Spleen (tissue), 11 donors: ENCODE measurements around the gene CLSTN3. TPM values are rescaled to one million over a fixed set of nuclear protein-coding genes. Genes with fewer than 3 reads are reported as not detected.

Experiments
- DNase-seq: peaks from one replicate; pipeline ENCODE4 v3.0.0-alpha.2; 2020
- H3K27ac ChIP-seq, 8 donors: fragments of 200-600 bp; sonication (generic) in 7 of 8; 1 replicate in 4 of 8; 2 replicates in 4 of 8; pipeline versions ENCODE4 v1.5.0 to v1.8.0; 2016 to 2021; ENCODE audit warnings: inconsistent platforms in 4 of 8, mild to moderate bottlenecking in 4 of 8, moderate library complexity in 1 of 8
- H3K27me3 ChIP-seq, 7 donors: fragments of 200-600 bp; sonication (generic) in 6 of 7; replicated peaks in 1 of 7; 1 replicate in 4 of 7; 2 replicates in 3 of 7; pipeline versions ENCODE4 v1.5.0 to v1.8.0; 2016 to 2021; ENCODE audit warnings: inconsistent platforms in 3 of 7, mild to moderate bottlenecking in 1 of 7
- H3K36me3 ChIP-seq, 6 donors: fragments of 200-600 bp; sonication (generic) in 5 of 6; 1 replicate in 4 of 6; 2 replicates in 2 of 6; pipeline versions ENCODE4 v1.5.0 to v1.8.0; 2016 to 2021; ENCODE audit warnings: inconsistent platforms in 2 of 6
- H3K4me1 ChIP-seq, 6 donors: fragments of 200-600 bp; sonication (generic) in 5 of 6; 1 replicate in 3 of 6; 2 replicates in 3 of 6; pipeline versions ENCODE4 v1.5.0 to v1.8.0; 2016 to 2021; ENCODE audit warnings: inconsistent platforms in 3 of 6
- H3K4me3 ChIP-seq, 8 donors: fragments of 200-600 bp; sonication (generic) in 7 of 8; 1 replicate in 4 of 8; 2 replicates in 4 of 8; pipeline versions ENCODE4 v1.5.0 to v1.8.0; 2016 to 2021; ENCODE audit warnings: inconsistent platforms in 4 of 8, mild to moderate bottlenecking in 4 of 8, moderate library complexity in 2 of 8
- H3K9me3 ChIP-seq, 8 donors: fragments of 200-600 bp; sonication (generic) in 7 of 8; 1 replicate in 4 of 8; 2 replicates in 4 of 8; pipeline versions ENCODE4 v1.5.0 to v1.8.0; 2016 to 2021; ENCODE audit warnings: inconsistent platforms in 4 of 8
- POLR2A ChIP-seq, 3 donors: fragments of 450-650 bp; IDR thresholded peaks; one replicate each; pipeline ENCODE4 v1.5.1; 2017; ENCODE audit warnings: antibody characterized with exemption in 3 of 3, mild to moderate bottlenecking in 1 of 3
- POLR2AphosphoS5 ChIP-seq, 3 donors: sonication (generic); formaldehyde crosslinking; IDR thresholded peaks; one replicate each; pipeline ENCODE4 v1.5.1; 2017; ENCODE audit warnings: antibody characterized with exemption in 3 of 3
- WGBS, 5 donors: extraction: QIAGEN DNeasy Blood & Tissue Kit in 3 of 5; methylation state at CpG; one replicate each; pipeline versions ENCODE4 v1.1.5 to v1.1.7; 2013 to 2018; 5-methylcytosine and 5-hydroxymethylcytosine counted together
- intact Hi-C: fragments of 100-400 bp; cut with DNase I; formaldehyde crosslinking; loops from one replicate; pipeline ENCODE4 v1.15.0; 2023; ENCODE audit warnings: low total_unique reads
- polyA plus RNA-seq, 3 donors: library from polyadenylated mRNA; stranded (reverse); fragments of 200-250 nt; gene quantifications; one replicate each; pipeline ENCODE4 v1.2.1, GENCODE V29; 2013
- total RNA-seq, 7 donors: library from RNA; depleted of rRNA in 3 of 7; stranded (reverse); fragments of >200 nt in 3 of 7; fragmentation: NEBNext Ultra II Directional in 4 of 7; extraction: Animal tissue kit (Norgen Biotek cat#: 25700) in 4 of 7; gene quantifications; one replicate each; pipeline versions ENCODE4 v1.1.0 to v1.2.1, GENCODE V29; 2016 to 2021
- TF ChIP-seq, protein P1 (sequence below), 11 experiments: fragments of 200-600 bp in 7 of 11; fragments of 450-650 bp in 4 of 11; sonication (generic) in 4 of 11; IDR thresholded peaks in 8 of 11; conservative IDR thresholded peaks in 3 of 11; 1 replicate in 7 of 11; 2 replicates in 4 of 11; pipeline versions ENCODE4 v1.4.0 to v1.8.0; 2016 to 2021; ENCODE audit warnings: antibody characterized with exemption in 11 of 11, inconsistent platforms in 4 of 11, mild to moderate bottlenecking in 1 of 11
- donor health status: healthy with polysubstance abuse.
- donor health status: DM: no; HTN: no; CAD: no; lungs with moderate emphysema.
- donor health status: DM: no; HTN: no; CAD: no.
- donor health status: Bipolar disorder and iron deficiency.
- donor health status: healthy.
- donor health status: DM: no; HTN: no; CAD: no.
- donor health status: DM: yes; HTN: yes; CAD: no.

CLSTN3 gene
- total and polyA plus RNA-seq, 10 donors = 15.0 to 131 (median 67.7) TPM

DNA sequence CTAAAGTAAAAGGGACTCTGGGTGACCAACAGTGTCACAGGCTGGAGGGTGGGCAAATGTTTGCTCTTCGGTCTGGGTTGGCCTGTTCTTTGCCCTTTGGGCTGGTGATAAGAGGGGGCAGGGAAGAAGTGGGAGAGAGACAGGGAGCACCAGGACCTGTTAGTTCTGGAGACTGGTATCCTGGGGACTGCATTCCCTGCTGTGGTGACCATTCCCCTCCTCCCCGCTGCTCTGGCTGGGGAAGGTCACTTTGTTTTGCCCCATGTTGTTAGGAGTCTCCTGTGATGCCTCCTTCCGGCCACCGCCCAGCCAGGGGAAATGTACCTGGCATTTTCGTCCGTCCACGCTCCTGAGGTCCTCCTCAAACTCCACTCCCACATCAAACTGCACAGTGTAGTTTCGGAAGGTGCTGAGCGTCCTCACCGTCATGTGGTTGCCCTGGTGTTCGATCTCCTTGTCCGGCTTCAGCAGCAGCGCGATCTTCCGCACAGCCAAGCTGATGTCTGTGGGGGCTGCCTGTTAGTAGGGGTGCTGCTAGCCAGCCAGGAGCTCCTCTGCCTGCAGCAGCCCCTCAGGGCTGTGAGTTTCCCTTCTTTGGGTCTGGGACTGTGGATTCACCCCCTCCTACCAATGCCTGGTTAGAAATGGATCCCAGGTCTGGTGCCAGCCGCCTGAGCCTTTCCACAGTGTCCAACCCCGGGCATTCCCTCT is 2.1 kb upstream of the CLSTN3 start:
- intact Hi-C loops = no loop called here
- 63 to 85% (median 70%) methylated on average over 17 of the region's 17 CpGs for whole genome bisulfite sequencing, 5 donors
- Histone ChIP-seq H3K27ac (peak overlapping the region; percentile 67 to 89 (median 84)), H3K27me3 (peaks cover 0 to 27% (median 0%) of the 10 kb centered on the region in 7 donors), H3K4me3 (peak overlapping the region; percentile 34 to 80 (median 60)), H3K36me3 (peaks cover 0 to 5% (median under 1%) of the 10 kb centered on the region in 6 donors), H3K4me1 (peaks cover 0 to 84% (median 44%) of the 10 kb centered on the region in 6 donors), H3K9me3 (no peaks in the 10 kb centered on the region)
- TF ChIP-seq, protein P1, sequence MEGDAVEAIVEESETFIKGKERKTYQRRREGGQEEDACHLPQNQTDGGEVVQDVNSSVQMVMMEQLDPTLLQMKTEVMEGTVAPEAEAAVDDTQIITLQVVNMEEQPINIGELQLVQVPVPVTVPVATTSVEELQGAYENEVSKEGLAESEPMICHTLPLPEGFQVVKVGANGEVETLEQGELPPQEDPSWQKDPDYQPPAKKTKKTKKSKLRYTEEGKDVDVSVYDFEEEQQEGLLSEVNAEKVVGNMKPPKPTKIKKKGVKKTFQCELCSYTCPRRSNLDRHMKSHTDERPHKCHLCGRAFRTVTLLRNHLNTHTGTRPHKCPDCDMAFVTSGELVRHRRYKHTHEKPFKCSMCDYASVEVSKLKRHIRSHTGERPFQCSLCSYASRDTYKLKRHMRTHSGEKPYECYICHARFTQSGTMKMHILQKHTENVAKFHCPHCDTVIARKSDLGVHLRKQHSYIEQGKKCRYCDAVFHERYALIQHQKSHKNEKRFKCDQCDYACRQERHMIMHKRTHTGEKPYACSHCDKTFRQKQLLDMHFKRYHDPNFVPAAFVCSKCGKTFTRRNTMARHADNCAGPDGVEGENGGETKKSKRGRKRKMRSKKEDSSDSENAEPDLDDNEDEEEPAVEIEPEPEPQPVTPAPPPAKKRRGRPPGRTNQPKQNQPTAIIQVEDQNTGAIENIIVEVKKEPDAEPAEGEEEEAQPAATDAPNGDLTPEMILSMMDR (IDR thresholded peaks at IDR 0.05 in 8 of 11, conservative IDR thresholded peaks at IDR 0.05 in 3 of 11) = no peak
- peak in 2 of 3 donors; percentile 6 to 27 for TF ChIP-seq POLR2AphosphoS5 (IDR thresholded peaks at IDR 0.05)
- peak; percentile 73 for DNase-seq

DNA sequence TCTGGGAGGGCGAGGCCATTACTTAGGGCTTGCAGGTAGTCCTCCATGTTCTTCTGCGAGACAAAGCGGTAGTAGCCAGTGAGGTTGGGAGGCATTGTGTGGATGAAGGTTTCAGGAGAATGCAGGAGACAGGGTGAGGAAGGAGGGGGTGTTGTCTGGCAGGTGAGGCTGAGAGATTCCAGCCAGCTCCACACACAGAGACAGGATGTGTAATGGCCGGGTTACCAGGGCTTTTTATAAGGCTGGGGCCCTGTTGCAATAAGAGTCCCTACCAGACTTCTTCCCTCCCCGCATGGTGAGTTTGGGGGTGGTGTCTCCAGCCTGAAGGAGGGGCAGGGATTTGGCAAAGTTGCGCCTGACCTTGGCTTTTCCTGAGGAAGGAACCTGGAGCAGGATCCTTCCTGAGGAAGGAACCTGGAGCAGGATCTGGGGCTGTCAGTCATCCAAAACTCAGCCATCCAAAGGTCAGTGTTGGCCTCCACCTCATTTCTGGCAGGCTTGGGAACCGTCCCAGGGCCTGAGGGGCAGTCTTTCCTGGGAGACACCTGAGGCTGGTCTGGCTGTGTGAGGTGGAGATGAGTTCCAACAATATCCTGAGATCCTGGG is 1.4 kb upstream of the CLSTN3 start, which contains the start of gene RBP5:
RBP5 (minus strand) TSS at position 209 of the 606 bp plus-strand sequence; CDS start at position 95, 114 bp downstream.
- peaks cover 0 to 27% (median 0%) of the 10 kb centered on the region in 7 donors for H3K27me3 ChIP-seq
- TF ChIP-seq POLR2AphosphoS5 (IDR thresholded peaks at IDR 0.05) (peak in 2 of 3 donors; percentile 61 to 74), POLR2A (IDR thresholded peaks at IDR 0.05) (no peak)
- TF ChIP-seq, protein P1 (IDR thresholded peaks at IDR 0.05 in 8 of 11, conservative IDR thresholded peaks at IDR 0.05 in 3 of 11) = no peak
- WGBS, 5 donors = 47 to 74% (median 59%) methylated on average over 7 of the region's 7 CpGs
- peak; percentile 77 for DNase-seq
- H3K4me1 ChIP-seq = peaks cover 0 to 77% (median 40%) of the 10 kb centered on the region in 6 donors
- H3K4me3 ChIP-seq = peak within 1 kb of the TSS; percentile 56 to 80 (median 62)
- no peaks in the 10 kb centered on the region for H3K9me3 ChIP-seq
- intact Hi-C loops = no loop called here
- peak within 1 kb of the TSS; percentile 74 to 89 (median 84) for H3K27ac ChIP-seq
- H3K36me3 ChIP-seq = peaks cover 0 to 12% (median 7%) of the 10 kb centered on the region in 6 donors

DNA sequence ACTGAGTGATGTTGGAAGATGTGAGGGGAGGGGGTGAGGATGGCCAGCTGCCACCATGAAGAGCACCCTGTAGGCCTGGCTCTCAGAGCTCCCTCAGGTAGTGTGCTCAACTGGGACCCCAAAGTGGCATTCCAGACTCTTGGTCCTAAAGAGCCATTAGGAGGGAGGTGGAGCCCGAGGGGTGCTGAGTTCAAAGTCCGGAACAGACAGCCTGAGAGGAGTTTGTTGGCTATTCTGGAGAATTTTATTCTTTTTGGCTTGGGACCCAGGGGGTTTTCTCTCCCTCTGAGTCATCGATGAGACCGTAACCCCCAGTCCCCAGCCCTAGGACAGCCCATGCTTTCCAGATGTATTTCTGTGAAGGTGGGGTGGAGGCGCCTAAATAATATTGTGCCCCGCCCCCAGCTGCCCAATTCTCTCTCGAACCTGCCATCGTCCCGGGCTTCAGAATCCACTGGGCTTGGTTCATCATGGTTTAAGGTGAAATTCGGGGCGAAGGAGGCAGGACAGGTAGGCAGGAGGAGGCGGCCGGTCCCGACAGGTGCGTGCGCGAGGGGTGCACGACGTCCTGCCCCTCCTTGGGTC is 792 bp upstream of the CLSTN3 start:
- peak; percentile 54 for DNase-seq
- intact Hi-C loops = no loop called here
- WGBS, 5 donors = 6 to 13% (median 8%) methylated on average over 19 of the region's 19 CpGs

More for the DNA sequence above, 792 bp upstream of the CLSTN3 start:
- Histone ChIP-seq H3K27me3 (peaks cover 0 to 27% (median 0%) of the 10 kb centered on the region in 7 donors), H3K4me3 (peak overlapping the region; percentile 49 to 80 (median 62)), H3K27ac (peak overlapping the region; percentile 74 to 89 (median 84)), H3K4me1 (peaks cover 0 to 74% (median 37%) of the 10 kb centered on the region in 6 donors), H3K9me3 (no peaks in the 10 kb centered on the region), H3K36me3 (peaks cover 0 to 18% (median 12%) of the 10 kb centered on the region in 6 donors)
- TF ChIP-seq POLR2A (IDR thresholded peaks at IDR 0.05) (no peak), POLR2AphosphoS5 (IDR thresholded peaks at IDR 0.05) (no peak)
- TF ChIP-seq, protein P1 (IDR thresholded peaks at IDR 0.05 in 8 of 11, conservative IDR thresholded peaks at IDR 0.05 in 3 of 11) = no peak
